ENCODE measurements around the gene RUFY1.

Gene RUFY1

GRCh38 chr5:179605026-179605833 lies 54.9 kb downstream of the RUFY1 start:
- DNase-seq (ENCODE audit: low read depth in 2 of 2), result no peak

- no peak for DNase-seq (ENCODE audit: low read depth in 2 of 2)
Measured at GRCh38 chr5:179606071-179606909, 55.9 kb downstream of the RUFY1 start.

DNA sequence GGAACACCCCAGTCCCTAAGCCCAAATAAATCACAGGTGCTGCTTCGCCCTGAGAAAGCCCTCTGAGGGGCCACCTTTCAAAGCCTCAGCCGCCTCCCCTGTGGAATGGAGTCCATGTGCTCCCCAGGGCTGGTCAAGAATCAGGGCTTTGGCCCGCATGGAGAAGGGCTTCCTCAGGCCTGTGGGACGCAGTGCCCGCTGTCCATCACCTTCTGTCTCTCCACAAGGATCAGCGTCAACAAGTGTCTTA lies 56.5 kb downstream of the RUFY1 start:
- DNase-seq (ENCODE audit: low read depth in 2 of 2), result no peak

DNA sequence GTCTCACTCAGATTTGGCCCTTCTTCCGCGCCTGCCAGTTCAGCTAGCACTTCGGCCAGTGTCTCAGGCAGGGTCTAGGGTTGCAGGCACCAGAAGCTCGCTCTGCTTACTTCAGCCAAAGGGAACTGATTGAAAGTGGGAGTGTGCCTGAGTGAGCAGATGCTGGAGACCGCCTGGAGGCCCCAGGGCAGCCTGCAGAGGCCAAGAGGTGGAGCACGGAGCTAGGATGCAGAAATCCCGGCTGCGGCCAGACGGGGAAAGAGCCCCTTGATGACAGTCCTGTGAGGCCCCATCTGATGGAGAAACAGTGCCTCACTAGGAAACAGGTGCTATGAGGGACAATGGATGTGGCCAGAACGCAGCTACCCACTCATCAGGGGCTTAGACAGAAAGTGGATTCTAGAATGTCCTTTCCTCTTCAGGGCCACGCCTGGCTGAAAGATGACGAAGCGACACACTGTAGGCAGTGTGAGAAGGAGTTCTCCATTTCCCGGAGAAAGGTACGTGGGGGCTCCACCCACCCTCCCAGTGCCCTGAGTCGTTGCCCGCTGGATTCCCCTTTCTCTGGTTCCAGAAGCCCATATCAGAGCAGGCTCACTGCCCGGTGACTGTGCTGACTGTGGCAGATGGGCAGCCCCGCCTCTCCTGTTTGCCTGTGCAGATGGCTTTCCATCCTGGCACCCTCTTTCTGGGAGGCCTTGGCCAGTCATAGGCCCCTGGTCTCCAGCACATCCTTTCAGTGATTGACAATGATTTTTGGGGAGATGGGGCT lies 57.0 kb downstream of the RUFY1 start:
- no peak for DNase-seq (ENCODE audit: low read depth in 2 of 2)

DNA sequence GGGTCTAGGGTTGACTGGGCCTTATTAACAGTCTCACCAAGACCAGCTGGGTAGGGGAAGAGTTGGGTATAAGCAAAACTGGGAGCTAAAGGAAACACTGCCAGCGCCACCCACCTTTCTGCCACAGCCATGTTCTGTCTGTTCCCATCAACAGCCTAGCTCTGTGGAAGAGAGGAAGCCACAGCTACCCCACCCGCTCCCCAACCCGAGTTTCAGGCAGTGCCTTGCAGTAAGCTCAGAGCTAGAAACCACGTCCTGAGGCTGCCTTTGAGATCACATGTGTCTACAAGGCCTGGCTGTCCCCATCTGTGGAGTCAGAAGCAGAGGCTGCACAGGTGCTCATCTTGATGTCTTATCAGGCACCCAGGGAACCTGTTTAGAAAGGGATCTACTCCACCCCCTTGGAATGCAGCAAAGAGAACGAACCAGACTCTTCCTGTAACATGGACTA lies 57.8 kb downstream of the RUFY1 start:
- no peak for DNase-seq (ENCODE audit: low read depth in 2 of 2)

- no peak for DNase-seq (ENCODE audit: low read depth in 2 of 2)
Measured at GRCh38 chr5:179609834-179610108, 59.4 kb downstream of the RUFY1 start.

GRCh38 chr5:179610109-179610902 lies 60.0 kb downstream of the RUFY1 start:
- DNase-seq (ENCODE audit: low read depth in 2 of 2), result no peak

DNA sequence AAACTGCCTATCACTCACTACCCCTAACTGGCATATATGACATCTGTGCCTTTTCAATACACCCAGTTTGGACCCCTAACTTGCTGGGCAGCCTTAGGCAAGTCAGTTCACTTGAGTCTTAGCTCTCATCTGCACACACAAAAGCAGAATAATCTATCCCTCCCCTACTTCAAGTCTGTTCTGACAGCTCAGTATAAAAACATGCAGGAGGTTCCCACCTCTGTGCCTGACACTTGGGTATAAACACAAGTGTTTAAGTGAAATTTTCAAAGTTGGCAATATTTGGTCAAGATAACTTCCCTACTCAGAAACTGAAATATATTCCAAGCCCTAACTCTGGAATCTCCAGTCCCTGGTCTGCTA lies 60.5 kb downstream of the RUFY1 start:
- DNase-seq (ENCODE audit: low read depth in 2 of 2), result no peak

DNA sequence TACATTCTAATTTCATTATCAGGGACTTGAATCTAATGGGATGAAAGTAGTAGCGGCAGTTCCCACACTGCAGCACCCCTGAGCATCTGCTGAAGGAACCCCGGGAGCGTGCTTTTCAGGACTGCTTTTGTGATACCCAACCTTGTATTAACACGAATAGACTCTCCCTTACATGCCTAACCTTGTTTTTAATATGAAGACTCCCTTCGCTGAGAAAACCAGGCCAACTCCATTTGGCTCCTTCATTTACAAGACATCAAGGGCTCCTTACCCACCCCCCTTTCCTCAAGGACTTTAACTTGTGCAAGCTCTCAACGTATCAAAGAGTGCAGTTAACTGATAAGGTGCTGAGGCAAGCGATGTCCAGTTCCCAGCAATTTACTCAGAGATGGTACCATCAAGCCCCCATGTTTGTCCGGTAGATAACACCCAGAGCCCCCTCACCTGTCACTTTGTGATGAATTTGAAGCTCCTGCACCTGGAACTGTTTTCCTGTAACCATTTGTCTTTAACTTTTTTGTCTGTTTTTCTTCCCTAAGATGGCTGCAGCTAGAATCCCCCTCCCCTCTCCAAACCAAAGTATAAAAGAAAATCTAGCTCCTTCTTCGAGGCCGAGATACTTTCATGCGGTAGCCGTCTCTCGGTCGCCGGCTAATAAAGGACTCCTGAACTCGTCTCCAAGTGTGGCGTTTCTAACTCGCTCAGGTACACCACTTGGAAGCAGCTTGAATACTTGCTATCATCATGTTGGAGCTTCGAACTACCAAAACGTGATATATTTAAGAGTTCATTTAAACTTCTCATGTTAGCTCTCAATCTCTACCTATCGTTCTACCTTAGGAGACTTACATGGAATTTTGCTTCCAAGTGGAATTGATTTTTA lies 62.5 kb downstream of the RUFY1 start:
- DNase-seq (ENCODE audit: low read depth in 2 of 2), result no peak

DNA sequence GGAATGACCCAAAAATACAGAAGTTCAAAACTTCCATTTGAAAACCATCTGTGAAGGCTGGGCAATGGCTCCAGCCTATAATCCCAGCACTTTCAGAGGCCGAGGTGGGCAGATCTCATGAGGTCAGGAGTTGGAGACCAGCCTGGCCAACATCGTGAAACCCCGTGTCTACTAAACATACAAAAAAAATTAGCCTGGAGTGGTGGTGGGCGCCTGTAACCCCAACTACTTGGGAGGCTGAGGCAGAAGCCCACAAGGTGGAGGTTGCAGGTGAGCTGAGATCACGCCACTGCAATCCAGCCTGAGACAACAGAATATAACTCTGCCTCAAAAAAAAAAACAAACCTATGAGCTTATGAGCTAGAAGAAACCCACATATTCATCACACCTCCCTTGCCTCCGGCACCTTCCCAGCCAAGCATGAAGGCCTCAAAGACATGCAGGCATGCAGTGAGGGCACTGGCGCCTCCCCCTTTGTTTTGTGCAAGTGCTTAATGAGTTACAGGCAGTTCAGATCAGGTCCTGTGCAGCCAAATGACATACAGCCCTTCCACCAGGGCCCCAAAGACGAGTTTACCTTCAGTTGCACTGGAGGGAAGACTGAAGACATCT lies 63.2 kb downstream of the RUFY1 start:
- DNase-seq (ENCODE audit: low read depth in 2 of 2), result no peak

GRCh38 chr5:179614745-179615144 lies 64.4 kb downstream of the RUFY1 start:
- DNase-seq (ENCODE audit: low read depth in 2 of 2), result no peak

DNA sequence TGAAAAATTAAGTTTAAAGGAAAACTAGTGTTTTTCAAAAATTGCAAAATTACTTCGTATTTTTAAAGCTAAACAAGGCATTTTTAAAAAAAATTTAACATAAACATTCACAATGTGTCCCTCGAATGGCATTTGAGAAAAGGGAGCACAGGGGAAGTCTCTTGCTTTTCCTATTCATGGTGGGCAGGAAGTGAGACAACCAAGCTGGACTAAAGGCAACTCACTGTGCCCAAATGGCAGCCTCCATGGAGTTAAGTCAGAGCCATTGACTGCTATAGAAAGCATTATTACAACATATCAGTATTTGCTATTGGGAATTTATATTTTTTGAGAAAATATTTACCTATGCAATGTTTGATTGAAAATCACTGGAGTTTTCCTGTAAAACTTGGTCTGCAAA lies 64.8 kb downstream of the RUFY1 start:
- DNase-seq (ENCODE audit: low read depth in 2 of 2), result no peak

- no peak for DNase-seq (ENCODE audit: low read depth in 2 of 2)
Measured at GRCh38 chr5:179616002-179616594, 65.7 kb downstream of the RUFY1 start.

- no peak for DNase-seq (ENCODE audit: low read depth in 2 of 2)
Measured at GRCh38 chr5:179617930-179618329, 67.6 kb downstream of the RUFY1 start.

GRCh38 chr5:179618923-179619554 lies 68.7 kb downstream of the RUFY1 start:
- no peak for DNase-seq (ENCODE audit: low read depth in 2 of 2)

GRCh38 chr5:179619776-179620175 lies 69.4 kb downstream of the RUFY1 start:
- DNase-seq (ENCODE audit: low read depth in 2 of 2), result no peak

- no peak for DNase-seq (ENCODE audit: low read depth in 2 of 2)
Measured at GRCh38 chr5:179620293-179620692, 69.9 kb downstream of the RUFY1 start.

DNA sequence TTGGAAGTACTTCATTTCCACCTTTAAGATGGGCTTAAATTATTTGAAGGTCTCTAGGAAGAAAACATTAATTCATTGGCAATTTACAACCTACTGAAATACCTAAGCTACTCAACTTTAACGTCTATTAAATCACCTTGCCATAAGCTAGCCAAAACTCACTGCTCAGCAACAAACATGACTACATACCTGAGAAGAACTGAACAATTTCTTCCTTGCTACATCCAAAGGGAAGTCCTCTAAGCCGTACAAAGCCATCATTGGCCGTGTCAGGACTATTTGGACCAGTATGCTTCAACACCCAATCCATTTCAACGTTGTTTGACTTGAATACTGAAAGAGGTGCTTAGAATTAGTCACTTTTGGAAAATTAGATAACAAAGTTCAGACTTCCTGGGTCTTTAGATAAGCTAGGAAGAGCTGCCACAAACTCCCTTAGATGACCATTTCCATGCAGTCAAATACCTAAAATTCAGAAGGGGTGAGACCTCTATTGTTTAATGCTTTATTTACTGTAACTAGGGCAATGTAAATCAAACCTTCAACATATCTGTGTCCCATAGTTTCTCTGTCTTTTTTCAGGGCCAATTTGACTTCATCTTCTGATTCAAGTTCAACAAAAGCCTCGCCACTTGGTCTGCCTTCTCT lies 70.5 kb downstream of the RUFY1 start:
- DNase-seq (ENCODE audit: low read depth in 2 of 2), result no peak

DNA sequence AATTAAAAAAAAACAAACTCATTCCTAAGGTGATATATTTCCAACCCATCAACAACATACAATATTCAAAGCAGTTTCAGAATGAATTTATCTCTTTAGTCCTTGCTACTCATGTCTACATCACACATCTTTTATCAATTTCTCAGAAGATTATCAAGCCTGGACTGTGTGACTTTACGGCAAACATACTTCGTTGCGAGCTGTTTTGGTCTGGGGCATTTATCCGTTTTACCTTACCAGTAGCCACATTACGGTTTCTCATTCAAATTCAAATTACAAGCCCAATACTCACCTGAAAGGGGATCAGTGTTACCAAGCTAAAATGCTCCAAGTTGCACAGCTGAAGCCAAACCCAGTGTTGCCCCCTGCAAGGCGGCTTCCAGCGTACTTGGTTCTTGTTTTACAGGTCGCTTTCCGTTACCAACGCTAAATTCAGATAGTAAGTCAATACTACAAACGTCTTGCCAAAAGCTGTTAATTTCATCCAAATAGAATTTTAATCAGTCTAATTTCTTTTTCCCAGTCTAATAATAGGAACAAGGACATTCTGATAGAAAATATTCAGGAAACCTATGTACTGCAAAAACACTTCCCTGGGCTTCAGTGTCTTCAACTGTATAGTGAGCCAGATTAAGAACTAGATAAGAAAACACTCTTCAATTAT lies 71.3 kb downstream of the RUFY1 start:
- no peak for DNase-seq (ENCODE audit: low read depth in 2 of 2)

Data from stimulated activated CD4-positive, alpha-beta T cell treated with anti-CD3 and anti-CD28 coated beads, Interleukin-1b, Interleukin-23, amount 100 ng/mL, for 4 hours (primary cell).